CD4-positive, alpha-beta T cell treated with Interleukin-21 for 1 hour (primary cell): ENCODE data around the gene RRP15.

ENCODE experiments used
- DNase-seq: peaks from one replicate; pipeline ENCODE4 v3.0.0-alpha.2; 2020

RRP15 gene, protein sequence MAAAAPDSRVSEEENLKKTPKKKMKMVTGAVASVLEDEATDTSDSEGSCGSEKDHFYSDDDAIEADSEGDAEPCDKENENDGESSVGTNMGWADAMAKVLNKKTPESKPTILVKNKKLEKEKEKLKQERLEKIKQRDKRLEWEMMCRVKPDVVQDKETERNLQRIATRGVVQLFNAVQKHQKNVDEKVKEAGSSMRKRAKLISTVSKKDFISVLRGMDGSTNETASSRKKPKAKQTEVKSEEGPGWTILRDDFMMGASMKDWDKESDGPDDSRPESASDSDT

DNA sequence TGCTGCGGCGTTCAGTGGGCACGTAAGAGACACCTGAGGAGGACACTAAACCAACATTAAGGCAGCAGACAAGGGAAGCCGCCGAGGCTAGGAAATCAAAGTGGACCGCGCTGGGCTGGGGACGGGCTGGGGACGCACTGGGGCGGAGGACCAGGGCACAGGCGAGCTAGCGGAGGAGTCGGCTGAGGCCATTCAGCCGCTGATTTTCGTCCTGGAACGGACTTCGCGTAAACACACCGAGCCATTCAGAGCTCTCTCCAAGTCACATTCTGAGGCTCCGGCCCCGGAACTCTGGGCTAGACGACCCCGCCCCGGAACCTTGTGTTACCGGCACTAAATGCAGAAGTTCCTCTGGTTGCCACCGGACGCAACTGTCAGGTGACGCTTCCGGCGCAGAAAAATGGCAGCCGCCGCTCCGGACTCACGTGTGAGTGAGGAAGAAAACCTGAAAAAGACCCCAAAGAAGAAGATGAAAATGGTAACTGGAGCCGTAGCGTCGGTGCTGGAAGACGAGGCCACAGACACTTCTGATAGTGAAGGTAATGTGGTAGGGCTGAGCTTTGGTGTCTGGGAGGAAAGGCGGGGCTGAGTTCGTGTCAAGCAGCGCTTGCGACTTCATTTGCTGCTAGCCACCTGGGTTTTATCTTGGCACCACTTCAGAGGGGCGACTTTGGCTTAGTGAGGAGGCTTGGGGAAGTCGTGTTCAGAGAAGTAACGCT is at the start of gene RRP15:
Gene RRP15, plus strand, starts transcription at position 377 of the 719 bp plus-strand sequence. Its CDS starts 24 bp downstream, at position 401.
- peak; percentile 88 for DNase-seq

DNA sequence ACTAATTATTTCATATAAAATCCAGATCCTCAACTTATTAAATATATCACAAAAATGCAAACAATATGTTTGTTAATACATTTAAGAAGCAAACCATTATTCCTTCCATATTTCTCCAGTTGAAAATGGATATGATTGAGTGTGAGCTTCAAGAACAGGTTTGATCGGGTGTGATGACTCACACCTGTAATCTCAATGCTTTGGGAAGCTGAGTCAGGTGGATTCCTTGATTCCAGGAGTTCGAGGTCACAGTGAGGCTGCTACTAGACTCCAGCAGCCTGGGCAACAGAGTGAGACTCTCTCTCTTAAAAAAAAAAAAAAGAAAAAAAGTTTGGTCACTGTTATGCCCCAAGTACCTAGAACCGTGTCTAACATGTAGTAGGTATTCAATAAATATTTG is 42.9 kb upstream of the RRP15 start:
- no peak for DNase-seq

DNA sequence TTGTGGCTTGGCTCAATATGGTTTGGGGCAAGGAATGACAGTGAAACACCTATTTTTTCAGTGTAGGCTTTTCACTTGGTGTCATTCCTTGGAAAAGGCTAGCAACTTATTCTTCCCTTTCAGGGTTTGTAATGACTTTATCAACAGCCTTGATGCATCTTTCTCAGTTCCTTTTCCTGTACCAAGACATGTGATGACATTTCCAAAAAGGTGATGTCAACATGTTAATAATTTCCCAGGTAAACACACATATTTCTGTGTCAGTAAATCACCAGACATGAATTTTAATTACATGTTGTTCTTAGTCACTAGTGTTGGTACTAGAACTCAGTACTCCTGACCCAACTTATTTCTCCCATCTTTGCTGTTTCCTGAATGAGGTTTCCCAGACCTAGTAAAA is 37.8 kb upstream of the RRP15 start:
- no peak for DNase-seq

DNA sequence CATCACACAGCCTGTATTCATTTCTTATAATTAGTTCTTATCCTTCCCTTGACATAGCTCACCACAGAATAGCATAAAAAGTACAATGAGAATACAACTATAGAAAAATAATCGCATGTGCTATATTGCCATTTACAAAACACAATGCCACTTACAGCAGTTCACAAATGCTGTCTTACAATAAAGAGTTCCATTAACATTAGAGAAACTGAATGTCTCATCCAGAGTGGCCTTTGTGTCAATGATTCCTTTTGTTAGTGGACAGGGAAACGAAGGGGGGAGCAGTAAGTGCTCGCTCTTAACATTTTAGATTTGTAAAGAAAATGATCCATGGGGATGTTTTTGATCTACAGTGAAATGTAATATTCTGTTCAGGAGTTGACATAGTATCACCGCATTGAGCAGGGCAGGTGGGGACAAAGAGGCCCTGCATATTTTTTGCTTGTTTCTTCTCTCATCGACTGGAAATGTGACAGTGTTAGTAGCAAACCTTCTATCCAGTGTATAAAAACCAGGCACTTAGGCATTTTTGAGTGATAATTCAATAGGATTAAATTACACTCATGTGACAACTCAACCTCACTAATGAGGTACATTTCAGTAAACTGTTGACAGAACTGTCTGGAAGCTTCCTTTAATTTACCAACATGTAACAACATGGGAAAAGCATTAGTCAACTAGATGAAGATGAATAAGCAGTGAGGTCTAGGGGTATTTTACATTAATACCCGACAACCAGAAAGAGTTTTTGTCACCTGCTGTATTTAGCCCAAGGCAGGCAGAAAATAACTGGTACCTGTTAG is 35.6 kb upstream of the RRP15 start:
- no peak for DNase-seq

DNA sequence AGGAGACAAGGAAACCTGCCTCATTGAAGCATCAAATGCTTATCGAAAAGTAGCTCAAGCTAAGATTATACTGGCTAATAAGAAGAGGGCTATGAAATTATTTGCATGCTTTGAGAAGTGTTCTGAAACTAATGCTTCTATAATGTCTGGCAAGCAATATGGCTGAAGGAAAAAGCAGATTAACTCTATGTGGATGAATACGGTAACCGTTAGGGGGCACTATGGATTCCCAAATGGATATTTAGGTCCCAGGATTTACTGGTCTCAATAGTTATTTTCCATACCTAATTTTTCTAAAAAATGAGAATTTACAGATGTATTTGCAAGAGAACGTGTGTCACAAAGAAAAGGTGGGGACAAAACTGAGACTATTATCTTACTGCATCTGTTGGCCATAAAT is 34.6 kb upstream of the RRP15 start:
- DNase-seq = no peak

DNA sequence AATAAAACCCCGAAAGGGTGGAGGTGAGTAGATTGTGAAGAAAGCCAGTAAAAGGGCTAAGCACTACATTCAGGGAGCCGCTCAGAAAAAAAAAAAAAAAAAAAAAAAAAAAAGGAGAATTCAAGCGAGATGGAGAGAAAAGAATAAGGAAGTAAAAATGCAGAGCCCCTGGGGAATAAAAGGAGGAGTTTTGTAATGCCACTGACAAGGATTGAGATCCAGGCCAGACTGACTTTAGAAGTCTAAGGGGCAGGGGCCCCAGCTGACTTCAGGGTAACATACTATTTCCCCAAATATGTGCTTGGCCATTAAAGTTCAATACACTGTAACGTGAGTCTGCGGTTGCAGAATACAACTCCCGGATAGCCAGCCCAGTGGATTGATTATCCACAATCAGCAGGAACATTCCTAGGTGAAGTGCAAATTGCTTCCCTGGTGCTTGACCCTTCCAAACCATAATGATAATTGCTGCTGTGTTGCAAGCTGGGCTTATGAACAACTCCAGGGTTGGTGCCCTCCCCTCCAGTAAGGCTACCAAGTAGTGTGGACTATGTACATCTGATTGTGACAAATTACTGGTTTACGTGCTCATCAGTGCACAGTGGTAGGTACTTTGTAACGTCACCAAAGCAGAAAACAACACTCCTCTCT is 30.7 kb upstream of the RRP15 start:
- DNase-seq = no peak

DNA sequence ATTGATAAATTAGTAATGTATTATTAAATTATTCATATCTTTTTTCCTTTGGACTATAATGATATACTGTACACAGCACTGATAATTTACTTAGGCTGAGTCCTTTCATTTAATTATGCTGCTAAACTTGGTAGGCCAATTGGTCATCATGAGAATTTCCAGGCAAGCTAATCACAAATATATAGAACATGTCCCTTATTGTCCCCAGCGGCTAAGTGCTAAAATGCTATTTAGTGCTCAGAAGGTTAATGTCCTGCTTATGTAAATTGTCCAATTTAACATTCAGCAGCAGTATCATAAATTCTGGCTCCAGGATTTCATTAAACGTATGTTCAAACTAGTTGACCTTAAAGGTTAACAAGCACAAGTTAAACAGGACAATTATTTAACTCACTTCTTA is 30.0 kb upstream of the RRP15 start:
- no peak for DNase-seq

DNA sequence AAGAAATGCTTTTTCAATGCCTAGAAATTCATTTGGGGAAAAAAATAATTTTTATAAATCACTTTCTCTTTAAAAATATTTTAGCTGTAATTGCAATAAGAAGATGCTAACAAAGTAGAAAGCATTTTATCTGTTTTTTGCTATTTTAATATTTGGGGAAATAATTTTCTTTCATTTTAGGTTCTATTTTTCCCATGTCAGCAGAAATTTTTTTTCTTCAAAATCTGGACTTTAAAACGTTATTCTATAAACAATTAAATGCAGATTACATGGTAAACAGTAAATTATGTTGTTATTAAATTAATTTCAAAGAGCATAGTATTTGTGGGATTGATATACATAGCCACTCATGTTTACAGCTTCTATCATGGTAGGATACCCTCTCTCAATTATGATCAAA is 27.7 kb upstream of the RRP15 start:
- DNase-seq = no peak

DNA sequence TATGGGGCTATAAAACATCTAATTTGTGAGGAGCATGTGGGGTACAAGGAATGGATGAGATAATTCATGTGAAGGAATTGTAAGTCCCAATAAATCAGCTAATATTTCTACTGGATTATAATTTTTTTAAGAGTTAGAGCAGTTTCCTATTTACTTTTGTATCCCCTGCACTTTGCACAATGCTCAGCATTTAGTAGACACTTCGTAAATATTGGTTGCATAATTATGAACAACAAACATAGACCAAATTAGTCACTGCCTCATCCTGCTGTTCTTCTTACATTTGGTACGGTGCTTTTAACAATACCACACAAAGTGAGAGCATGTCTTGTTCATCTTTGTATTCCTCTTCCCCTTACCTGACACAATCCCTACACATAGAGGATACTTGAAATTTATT is 27.1 kb upstream of the RRP15 start:
- no peak for DNase-seq

DNA sequence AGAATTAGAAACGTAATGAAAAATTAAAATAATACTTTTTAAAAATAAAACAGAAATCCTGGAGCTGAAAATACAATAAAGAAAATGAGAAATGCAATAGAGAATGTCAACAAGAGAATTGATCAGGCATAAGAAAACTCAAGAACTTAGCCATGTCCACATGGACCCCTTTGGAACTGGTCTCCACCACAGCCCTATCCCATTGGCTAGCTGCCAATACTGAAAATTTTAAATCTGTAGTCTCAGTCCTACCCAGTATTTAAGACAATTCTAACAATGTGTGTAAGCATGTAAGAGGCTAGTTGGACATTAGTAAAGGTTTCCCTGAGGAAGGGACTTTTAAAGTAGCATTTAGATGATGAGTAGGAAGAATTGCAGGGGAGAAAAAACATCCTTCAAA is 25.8 kb upstream of the RRP15 start:
- no peak for DNase-seq

DNA sequence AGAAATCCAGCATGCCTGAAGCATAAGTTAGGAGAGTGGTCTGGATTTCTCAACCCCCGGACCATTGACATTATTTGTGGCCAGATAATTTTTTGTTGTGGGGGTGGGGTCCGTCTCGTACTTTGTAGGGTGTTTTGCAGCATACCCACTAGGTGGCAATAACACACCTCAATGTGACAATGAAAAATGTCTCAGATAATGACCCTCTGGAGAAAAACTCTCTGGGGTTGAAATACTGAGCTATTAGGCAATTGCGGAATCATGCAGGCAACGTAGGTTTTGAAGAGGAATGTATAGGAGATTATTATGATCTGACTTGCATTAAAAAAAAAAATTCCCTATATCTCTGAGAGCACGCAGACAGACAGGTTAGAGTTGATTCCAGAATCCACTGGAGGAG is 25.3 kb upstream of the RRP15 start:
- DNase-seq = no peak

DNA sequence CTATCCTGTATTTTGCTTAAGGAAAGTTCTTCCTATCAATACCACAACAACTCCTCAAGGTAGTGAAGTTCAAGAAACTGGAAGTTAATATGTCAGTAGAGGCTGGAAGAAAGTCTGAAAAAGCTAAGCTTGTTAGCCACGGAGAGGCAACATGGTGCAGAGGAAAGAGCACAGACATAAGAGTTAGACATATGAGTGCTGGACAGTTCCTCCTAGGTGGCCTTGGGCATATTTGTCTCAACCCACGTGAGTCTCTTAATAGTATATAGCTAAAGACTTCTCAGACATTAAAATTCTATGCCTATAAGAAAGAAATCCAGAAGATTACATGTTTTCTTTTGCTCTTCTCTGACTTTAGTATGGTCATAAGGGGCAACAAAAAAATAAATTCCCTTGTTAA is 22.8 kb upstream of the RRP15 start:
- no peak for DNase-seq

DNA sequence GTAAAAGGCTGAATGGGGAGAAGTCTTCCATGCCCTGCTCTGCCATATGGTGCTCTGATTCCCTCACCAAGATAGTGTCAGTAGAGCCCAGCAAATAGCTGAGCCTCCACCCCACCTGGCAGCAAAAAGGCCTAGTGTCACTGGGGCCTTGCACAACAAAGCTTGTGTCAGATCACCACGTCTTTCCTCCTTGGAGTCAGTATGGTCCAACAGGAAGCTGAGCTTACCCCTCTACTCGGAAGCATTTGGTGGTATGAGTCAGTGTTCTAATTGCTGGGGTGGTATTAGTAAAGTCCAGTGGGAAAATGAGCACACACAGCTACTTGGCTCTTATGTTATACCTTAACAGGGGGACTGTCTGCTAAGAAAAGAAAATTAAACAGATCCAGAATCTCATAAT is 18.7 kb upstream of the RRP15 start:
- no peak for DNase-seq

DNA sequence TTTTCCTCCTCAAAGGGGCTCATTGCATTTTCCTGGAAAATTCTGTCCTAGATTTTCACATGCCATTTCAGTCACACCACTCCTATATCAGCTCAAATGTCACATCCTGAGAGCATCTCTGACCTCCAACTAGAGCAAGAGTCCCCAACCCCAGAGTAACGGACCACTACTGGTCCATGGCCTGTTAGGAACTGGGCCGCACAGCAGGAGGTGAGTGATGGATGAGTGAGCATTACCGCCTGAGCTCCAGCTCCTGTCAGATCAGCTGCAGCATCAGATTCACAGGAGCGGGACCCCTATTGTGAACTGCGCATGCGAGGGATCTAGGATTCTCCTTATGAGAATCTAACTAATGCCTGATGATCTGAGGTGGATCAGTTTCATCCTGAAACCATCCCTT is 12.7 kb upstream of the RRP15 start:
- DNase-seq = no peak

DNA sequence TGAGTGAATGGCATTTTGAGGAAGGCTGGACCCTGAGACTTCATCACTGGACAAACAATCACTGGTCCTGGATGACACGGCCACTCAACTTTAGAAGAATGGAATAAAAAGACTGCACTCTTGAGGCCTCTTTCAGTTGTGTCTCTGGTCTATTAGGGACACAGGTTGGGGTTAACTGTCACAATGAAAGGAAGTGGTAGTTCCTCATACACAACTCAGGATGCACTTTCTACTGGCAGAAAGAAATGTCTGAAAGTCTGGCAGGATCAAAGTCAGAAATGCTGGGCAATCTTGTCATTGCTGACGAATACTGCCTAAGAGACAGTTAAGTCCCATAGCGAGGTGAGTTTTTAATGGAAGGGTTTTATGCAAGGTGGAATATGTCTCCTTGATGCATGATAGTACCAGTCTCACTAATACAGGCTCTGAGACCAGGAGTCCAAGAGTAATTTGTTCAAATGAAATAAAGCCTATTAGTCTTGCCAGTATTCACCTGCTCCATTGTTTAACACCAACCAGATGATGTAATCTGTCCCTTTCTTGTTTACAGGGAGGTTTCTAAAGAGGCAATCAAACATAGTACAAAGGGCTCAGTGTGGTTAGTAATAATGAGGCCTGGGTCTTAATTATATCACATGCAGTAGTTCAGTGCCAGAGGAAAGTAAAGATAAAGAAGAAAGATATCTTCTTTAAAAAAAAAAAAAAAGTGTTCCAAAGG is 11.2 kb upstream of the RRP15 start:
- DNase-seq = no peak

DNA sequence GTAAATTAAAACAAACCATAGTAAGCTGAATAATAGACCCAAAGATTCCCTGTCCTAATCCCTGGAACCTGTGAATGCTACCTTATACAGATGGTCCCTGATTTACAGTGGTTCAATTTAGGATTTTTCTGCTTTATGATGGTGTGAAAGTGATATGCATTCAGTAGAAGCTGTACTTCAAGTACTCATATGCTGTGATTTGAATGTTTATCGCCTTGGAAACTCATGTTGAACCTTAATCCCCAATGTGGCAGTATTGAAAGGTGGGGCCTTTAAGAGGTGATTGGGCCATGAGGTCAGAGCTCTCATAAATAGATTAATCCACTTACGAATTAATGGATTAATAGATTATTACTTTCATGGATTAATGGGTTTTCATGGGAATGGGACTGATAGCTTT is 10.6 kb upstream of the RRP15 start:
- no peak for DNase-seq

DNA sequence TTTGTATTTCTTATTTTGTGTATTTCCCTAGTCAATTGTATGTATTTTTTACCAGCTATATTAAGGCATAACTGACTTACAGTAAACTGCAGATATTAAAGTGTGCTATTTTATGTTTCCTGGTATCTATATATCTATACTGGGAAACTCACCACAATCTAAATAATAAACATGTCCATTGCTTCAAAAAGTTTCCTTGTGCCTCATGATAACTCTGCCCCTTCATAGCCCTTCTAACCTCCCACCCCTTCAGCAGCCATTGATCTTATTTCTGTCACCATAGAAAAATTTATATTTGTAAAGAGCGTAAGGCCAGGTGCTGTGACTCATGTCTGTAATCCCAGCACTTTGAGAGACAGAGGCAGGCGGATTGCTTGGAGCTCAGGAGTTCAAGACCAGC is 9.3 kb upstream of the RRP15 start:
- DNase-seq = no peak

DNA sequence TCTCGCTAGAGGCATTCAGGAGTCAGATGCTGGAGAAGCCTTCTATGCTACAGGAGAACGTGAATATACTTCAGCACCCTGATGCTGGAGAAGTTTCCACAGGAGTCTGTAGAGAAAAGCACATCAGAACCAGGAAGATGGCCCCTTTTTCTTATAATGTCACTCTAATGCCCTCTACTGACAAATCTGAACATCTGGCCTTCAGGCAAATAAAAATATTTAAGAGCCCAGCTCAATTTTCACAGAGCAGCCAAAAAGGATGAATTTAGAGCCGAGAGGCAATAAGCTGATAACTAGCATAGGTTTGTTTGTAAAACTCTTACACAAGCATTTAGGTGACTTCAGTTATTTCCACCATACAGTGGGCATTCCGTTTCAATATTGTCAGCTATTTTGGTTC is 3.8 kb upstream of the RRP15 start:
- DNase-seq = no peak

DNA sequence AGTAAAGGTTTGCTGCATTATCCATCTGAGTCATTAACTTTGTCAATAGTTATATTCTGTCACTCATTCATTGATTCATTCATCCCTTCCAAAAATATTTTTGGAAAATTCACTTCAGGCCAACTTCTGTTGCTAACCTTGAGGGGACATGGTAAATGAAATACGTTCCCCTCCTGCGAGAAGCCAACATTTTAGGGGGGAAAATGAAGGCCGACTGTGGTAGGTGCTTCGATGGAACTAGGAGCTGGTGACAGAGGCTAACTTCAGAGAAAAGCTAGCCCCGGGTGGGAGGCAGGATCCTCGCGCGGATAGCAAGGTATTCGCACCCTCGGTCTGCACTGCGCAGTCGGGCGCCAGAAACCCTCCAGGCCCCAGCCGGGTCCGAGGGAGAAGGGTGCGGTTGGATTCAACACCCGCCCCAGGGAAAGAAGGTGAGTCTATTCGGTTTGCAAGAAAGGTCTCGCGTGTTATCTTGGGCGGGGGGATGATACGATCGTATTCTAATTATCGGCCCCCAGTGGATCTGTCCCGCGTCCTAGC is 646 bp upstream of the RRP15 start:
- no peak for DNase-seq

DNA sequence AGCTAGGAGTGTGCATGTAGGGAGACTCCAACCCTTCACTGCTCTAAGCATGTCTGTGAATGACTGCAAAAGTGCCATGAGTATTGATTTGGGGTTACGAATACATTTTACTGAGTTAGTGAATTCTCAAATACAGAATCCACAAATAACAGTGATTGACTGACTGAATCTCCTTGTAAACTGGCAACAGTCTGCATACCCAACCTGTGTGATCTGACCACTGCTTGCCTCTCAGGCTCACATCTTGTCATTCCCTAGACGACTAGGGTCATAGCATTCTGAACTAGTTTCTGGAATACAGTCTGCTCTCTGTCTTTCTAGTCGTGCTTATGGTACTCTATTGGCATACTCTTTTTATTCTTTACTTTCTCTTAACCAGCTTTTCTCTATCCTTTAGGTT is 7.4 kb downstream of the RRP15 start:
- no peak for DNase-seq

DNA sequence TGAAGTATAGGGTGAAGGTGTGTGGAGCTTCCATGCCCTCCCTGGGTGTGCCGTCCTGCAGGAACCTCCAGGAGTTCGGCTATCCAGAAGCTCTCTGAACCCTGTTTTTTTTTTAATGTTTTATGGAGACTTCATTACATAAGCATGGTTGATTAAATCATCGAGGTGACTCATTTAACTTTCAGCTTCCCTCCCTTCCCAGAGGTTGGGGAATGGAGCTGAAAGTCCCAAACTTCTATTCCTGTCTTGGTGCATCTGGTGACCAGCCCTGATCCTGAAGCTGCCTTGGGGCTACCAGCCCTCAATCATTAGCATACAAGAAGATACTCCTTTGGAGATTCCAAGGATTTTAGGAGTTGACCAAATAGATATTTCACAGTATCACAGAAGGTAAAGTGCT is 9.5 kb downstream of the RRP15 start:
- no peak for DNase-seq

DNA sequence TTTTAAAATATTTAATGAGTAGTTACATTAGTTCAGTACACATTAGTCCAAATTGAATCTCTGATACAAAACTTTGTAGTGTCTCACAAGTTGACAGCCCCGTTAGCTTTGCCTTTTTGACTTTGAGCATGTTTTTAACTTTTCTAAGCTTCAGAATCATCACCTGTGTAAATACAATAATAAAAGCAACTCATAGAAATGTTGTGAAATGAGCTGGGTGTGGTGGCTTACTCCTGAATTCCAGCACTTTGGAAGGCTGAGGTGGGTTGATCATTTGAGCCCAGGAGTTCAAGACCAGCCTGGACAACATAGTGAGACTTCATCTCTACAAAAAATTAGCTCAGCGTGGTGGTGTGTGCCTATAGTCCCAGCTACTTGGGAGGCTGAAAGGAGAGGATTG is 11.1 kb downstream of the RRP15 start:
- DNase-seq = no peak

DNA sequence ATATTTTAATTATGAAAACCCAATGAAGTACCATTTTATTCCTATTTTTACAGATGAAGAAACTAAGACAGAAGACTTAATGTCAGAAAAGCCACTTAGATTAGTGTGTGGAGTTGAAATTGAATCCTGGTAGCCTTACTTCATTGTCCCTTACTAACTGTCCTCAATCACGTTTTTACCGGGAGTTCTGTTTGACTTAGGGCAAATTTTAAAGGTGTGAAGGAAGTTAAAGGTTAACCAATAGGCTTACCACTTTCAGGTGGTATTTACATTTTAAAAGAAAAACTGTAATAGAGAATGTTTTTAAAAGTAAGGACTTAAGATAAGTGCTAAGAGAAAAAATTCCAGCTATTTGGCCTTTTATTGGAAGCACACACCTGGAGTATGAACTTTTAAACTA is 12.4 kb downstream of the RRP15 start:
- DNase-seq = no peak
